HG02938 (cell line): Measurements from ENCODE around the gene CYB561D1.

Experiments used
- ATAC-seq: cut with Tn5 transposase; IDR thresholded peaks from one replicate; pipeline ENCODE4 v1.9.1; 2021; ENCODE audit warnings: mild to moderate bottlenecking, moderate library complexity; ENCODE audit not compliant: unreplicated experiment

CYB561D1 gene

GRCh38 chr1:109546311-109547109, 52.6 kb downstream of the CYB561D1 start:
- ATAC-seq: peak; percentile 42

GRCh38 chr1:109547463-109548320, 53.8 kb downstream of the CYB561D1 start:
- peak; percentile 5 for ATAC-seq

- peak; percentile 89 for ATAC-seq
These were observed 54.7 kb downstream of the CYB561D1 start, which contains the start of gene GNAI3 for GRCh38 chr1:109548321-109549267. Gene GNAI3 (plus strand): TSS chr1:109548615. CDS start chr1:109548721, 106 bp downstream.
